ENCODE measurements around the gene FAM81B. TPM values are rescaled to one million over a fixed set of nuclear protein-coding genes. Genes with fewer than 3 reads are reported as not detected.

The FAM81B gene
- total RNA-seq, 5 donors from 2014 or later (not counting 1 experiment from before 2014, with no cell fraction given), result not detected

GRCh38 chr5:95392593-95393182, 1.5 kb downstream of the FAM81B start:
- CTCF ChIA-PET, result no interaction called here
- H3K4me3 Mint-ChIP-seq, result no peak overlapping the region
- H3K27me3 Mint-ChIP-seq, result peaks cover 6 to 10% of the 10 kb centered on the region in 2 donors
- H3K4me3 ChIP-seq (ENCODE audit: control insufficient read depth in 1 of 2, extremely low read depth in 1 of 2, low read length in 1 of 2), result no peak overlapping the region
- H3K36me3 Mint-ChIP-seq, result no peaks in the 10 kb centered on the region
- no peaks in the 10 kb centered on the region for H3K9me3 ChIP-seq
- POLR2A ChIA-PET, result no interaction called here
- H3K9me3 Mint-ChIP-seq, result peaks cover 0 to 6% (median 0%) of the 10 kb centered on the region in 3 donors
- no peak overlapping the region for H3K27ac Mint-ChIP-seq
- no peak for DNase-seq
- H3K27me3 ChIP-seq (replicated peaks in 1 of 2; ENCODE audit: control insufficient read depth in 2 of 2, extremely low read depth in 1 of 2, insufficient read depth in 2 of 2, low read length in 1 of 2), result peaks cover 0 to 2% of the 10 kb centered on the region in 2 experiments
- no peaks in the 10 kb centered on the region for H3K4me1 ChIP-seq (ENCODE audit: control insufficient read depth in 1 of 2, extremely low read depth in 1 of 2, insufficient read depth in 2 of 2, low read length in 2 of 2)
- no CpG with 5 or more reads among the region's 1 CpG for WGBS (ENCODE audit: insufficient coverage)
- no peak for ATAC-seq (replicated peaks in 1 of 4)
- no peaks in the 10 kb centered on the region for H3K4me1 Mint-ChIP-seq
- H3K36me3 ChIP-seq (ENCODE audit: control insufficient read depth in 2 of 2, extremely low read depth in 1 of 2, insufficient read depth in 1 of 2, low read length in 1 of 2), result no peaks in the 10 kb centered on the region
- no peak overlapping the region for H3K27ac ChIP-seq (ENCODE audit: low read length)

GRCh38 chr5:95393279-95393678, 2.1 kb downstream of the FAM81B start:
- no peak overlapping the region for H3K27ac Mint-ChIP-seq
- Histone ChIP-seq H3K27me3 (replicated peaks in 1 of 2; ENCODE audit: control insufficient read depth in 2 of 2, extremely low read depth in 1 of 2, insufficient read depth in 2 of 2, low read length in 1 of 2) (peaks cover 0 to 2% of the 10 kb centered on the region in 2 experiments), H3K27ac (ENCODE audit: low read length) (no peak overlapping the region), H3K36me3 (ENCODE audit: control insufficient read depth in 2 of 2, extremely low read depth in 1 of 2, insufficient read depth in 1 of 2, low read length in 1 of 2) (no peaks in the 10 kb centered on the region), H3K4me1 (ENCODE audit: control insufficient read depth in 1 of 2, extremely low read depth in 1 of 2, insufficient read depth in 2 of 2, low read length in 2 of 2) (no peaks in the 10 kb centered on the region), H3K4me3 (ENCODE audit: control insufficient read depth in 1 of 2, extremely low read depth in 1 of 2, low read length in 1 of 2) (no peak overlapping the region), H3K9me3 (no peaks in the 10 kb centered on the region)
- CTCF ChIA-PET, result no interaction called here
- H3K36me3 Mint-ChIP-seq, result no peaks in the 10 kb centered on the region
- ATAC-seq (replicated peaks in 1 of 4) (no peak), DNase-seq (no peak)
- H3K9me3 Mint-ChIP-seq, result peaks cover 0 to 6% (median 0%) of the 10 kb centered on the region in 3 donors
- peaks cover 4 to 9% of the 10 kb centered on the region in 2 donors for H3K27me3 Mint-ChIP-seq
- H3K4me1 Mint-ChIP-seq, result no peaks in the 10 kb centered on the region
- POLR2A ChIA-PET, result no interaction called here
- no CpG with 5 or more reads among the region's 1 CpG for WGBS (ENCODE audit: insufficient coverage)
- H3K4me3 Mint-ChIP-seq, result no peak overlapping the region

- Mint-ChIP-seq H3K27ac (no peak overlapping the region), H3K27me3 (peaks cover 4 to 13% of the 10 kb centered on the region in 2 donors), H3K36me3 (no peaks in the 10 kb centered on the region), H3K9me3 (no peaks in the 10 kb centered on the region), H3K4me1 (no peaks in the 10 kb centered on the region), H3K4me3 (no peak overlapping the region)
- Histone ChIP-seq H3K36me3 (ENCODE audit: control insufficient read depth in 2 of 2, extremely low read depth in 1 of 2, insufficient read depth in 1 of 2, low read length in 1 of 2) (no peaks in the 10 kb centered on the region), H3K4me3 (ENCODE audit: control insufficient read depth in 1 of 2, extremely low read depth in 1 of 2, low read length in 1 of 2) (no peak overlapping the region), H3K27me3 (replicated peaks in 1 of 2; ENCODE audit: control insufficient read depth in 2 of 2, extremely low read depth in 1 of 2, insufficient read depth in 2 of 2, low read length in 1 of 2) (peaks cover 0 to 2% of the 10 kb centered on the region in 2 experiments), H3K9me3 (no peaks in the 10 kb centered on the region), H3K27ac (ENCODE audit: low read length) (no peak overlapping the region), H3K4me1 (ENCODE audit: control insufficient read depth in 1 of 2, extremely low read depth in 1 of 2, insufficient read depth in 2 of 2, low read length in 2 of 2) (no peaks in the 10 kb centered on the region)
- WGBS (ENCODE audit: insufficient coverage), result no CpG with 5 or more reads among the region's 1 CpG
- ChIA-PET CTCF (no interaction called here), POLR2A (no interaction called here)
- DNase-seq (no peak), ATAC-seq (replicated peaks in 1 of 4) (no peak)
These were observed 7.8 kb downstream of the FAM81B start for GRCh38 chr5:95398989-95399388.

GRCh38 chr5:95401626-95402025, 10.5 kb downstream of the FAM81B start:
- Histone ChIP-seq H3K9me3 (no peaks in the 10 kb centered on the region), H3K4me1 (ENCODE audit: control insufficient read depth in 1 of 2, extremely low read depth in 1 of 2, insufficient read depth in 2 of 2, low read length in 2 of 2) (no peaks in the 10 kb centered on the region), H3K36me3 (ENCODE audit: control insufficient read depth in 2 of 2, extremely low read depth in 1 of 2, insufficient read depth in 1 of 2, low read length in 1 of 2) (no peaks in the 10 kb centered on the region), H3K4me3 (ENCODE audit: control insufficient read depth in 1 of 2, extremely low read depth in 1 of 2, low read length in 1 of 2) (no peak overlapping the region), H3K27ac (ENCODE audit: low read length) (no peak overlapping the region), H3K27me3 (replicated peaks in 1 of 2; ENCODE audit: control insufficient read depth in 2 of 2, extremely low read depth in 1 of 2, insufficient read depth in 2 of 2, low read length in 1 of 2) (no peaks in the 10 kb centered on the region)
- Mint-ChIP-seq H3K27me3 (peaks cover 6 to 9% of the 10 kb centered on the region in 2 donors), H3K4me3 (no peak overlapping the region), H3K4me1 (no peaks in the 10 kb centered on the region), H3K27ac (no peak overlapping the region), H3K36me3 (no peaks in the 10 kb centered on the region), H3K9me3 (no peaks in the 10 kb centered on the region)
- DNase-seq (no peak), ATAC-seq (replicated peaks in 1 of 4) (no peak)
- CTCF ChIA-PET, result no interaction called here
- 86% methylated on average over 2 of the region's 3 CpGs for whole genome bisulfite sequencing (ENCODE audit: insufficient coverage)
- POLR2A ChIA-PET, result no interaction called here

- no peaks in the 10 kb centered on the region for H3K9me3 ChIP-seq
- ChIA-PET POLR2A (no interaction called here), CTCF (no interaction called here)
- WGBS (ENCODE audit: insufficient coverage), result no CpG with 5 or more reads among the region's 1 CpG
- H3K36me3 ChIP-seq (ENCODE audit: control insufficient read depth in 2 of 2, extremely low read depth in 1 of 2, insufficient read depth in 1 of 2, low read length in 1 of 2), result no peaks in the 10 kb centered on the region
- Mint-ChIP-seq H3K9me3 (no peaks in the 10 kb centered on the region), H3K27me3 (peaks cover 16 to 17% of the 10 kb centered on the region in 2 donors), H3K27ac (no peak overlapping the region), H3K4me1 (peaks cover 0 to 8% (median 0%) of the 10 kb centered on the region in 3 donors), H3K4me3 (no peak overlapping the region), H3K36me3 (no peaks in the 10 kb centered on the region)
- H3K27me3 ChIP-seq (replicated peaks in 1 of 2; ENCODE audit: control insufficient read depth in 2 of 2, extremely low read depth in 1 of 2, insufficient read depth in 2 of 2, low read length in 1 of 2), result peaks cover 0 to 3% of the 10 kb centered on the region in 2 experiments
- no peak for ATAC-seq (replicated peaks in 1 of 4)
- no peaks in the 10 kb centered on the region for H3K4me1 ChIP-seq (ENCODE audit: control insufficient read depth in 1 of 2, extremely low read depth in 1 of 2, insufficient read depth in 2 of 2, low read length in 2 of 2)
- no peak for DNase-seq
- H3K27ac ChIP-seq (ENCODE audit: low read length), result no peak overlapping the region
- H3K4me3 ChIP-seq (ENCODE audit: control insufficient read depth in 1 of 2, extremely low read depth in 1 of 2, low read length in 1 of 2), result no peak overlapping the region
These were observed 12.8 kb downstream of the FAM81B start for GRCh38 chr5:95403996-95404395.

GRCh38 chr5:95406426-95407090, 15.4 kb downstream of the FAM81B start:
- H3K27me3 Mint-ChIP-seq, result peaks cover 16 to 17% of the 10 kb centered on the region in 2 donors
- no peak overlapping the region for H3K27ac ChIP-seq (ENCODE audit: low read length)
- no peak overlapping the region for H3K4me3 ChIP-seq (ENCODE audit: control insufficient read depth in 1 of 2, extremely low read depth in 1 of 2, low read length in 1 of 2)
- no CpG with 5 or more reads among the region's 5 CpGs for WGBS (ENCODE audit: insufficient coverage)
- peaks cover 0 to 3% of the 10 kb centered on the region in 2 experiments for H3K27me3 ChIP-seq (replicated peaks in 1 of 2; ENCODE audit: control insufficient read depth in 2 of 2, extremely low read depth in 1 of 2, insufficient read depth in 2 of 2, low read length in 1 of 2)
- DNase-seq, result no peak
- POLR2A ChIA-PET, result interaction anchor here in 1 of 2 donors (0.5 kb wide), 1 partner anchor 125 kb away, joined by 4 read pairs; no protein-coding TSS in a partner anchor
- peaks cover 0 to 8% (median 0%) of the 10 kb centered on the region in 3 donors for H3K4me1 Mint-ChIP-seq
- H3K36me3 ChIP-seq (ENCODE audit: control insufficient read depth in 2 of 2, extremely low read depth in 1 of 2, insufficient read depth in 1 of 2, low read length in 1 of 2), result no peaks in the 10 kb centered on the region
- no peaks in the 10 kb centered on the region for H3K9me3 Mint-ChIP-seq
- H3K27ac Mint-ChIP-seq, result no peak overlapping the region
- H3K9me3 ChIP-seq, result no peaks in the 10 kb centered on the region
- H3K4me3 Mint-ChIP-seq, result no peak overlapping the region
- H3K4me1 ChIP-seq (ENCODE audit: control insufficient read depth in 1 of 2, extremely low read depth in 1 of 2, insufficient read depth in 2 of 2, low read length in 2 of 2), result no peaks in the 10 kb centered on the region
- ATAC-seq (replicated peaks in 1 of 4), result no peak
- no peaks in the 10 kb centered on the region for H3K36me3 Mint-ChIP-seq
- CTCF ChIA-PET, result no interaction called here

Data from T-cell (primary cell).